Measurements from ENCODE around the gene TBC1D8.

Gene TBC1D8

GRCh38 chr2:101121174-101121573 is 30.0 kb downstream of the TBC1D8 start:
- H3K9me3 Mint-ChIP-seq: no peaks in the 10 kb centered on the region
- TF ChIP-seq CTCF (IDR thresholded peaks at IDR 0.05): no peak
- H3K27ac Mint-ChIP-seq: no peak overlapping the region
- DNase-seq: no peak
- H3K36me3 Mint-ChIP-seq (ENCODE audit: low read depth): peaks cover 9% of the 10 kb centered on the region
- H3K27me3 Mint-ChIP-seq (ENCODE audit: low read depth, poor library complexity): peaks cover 2% of the 10 kb centered on the region
- no peak overlapping the region for H3K4me3 Mint-ChIP-seq
- peaks cover 50% of the 10 kb centered on the region for H3K4me1 Mint-ChIP-seq

GRCh38 chr2:101120124-101120996 is 30.8 kb downstream of the TBC1D8 start:
- H3K27ac Mint-ChIP-seq: peak overlapping the region; percentile 19
- no peak for DNase-seq
- peaks cover 43% of the 10 kb centered on the region for H3K4me1 Mint-ChIP-seq
- peaks cover 9% of the 10 kb centered on the region for H3K36me3 Mint-ChIP-seq (ENCODE audit: low read depth)
- TF ChIP-seq CTCF (IDR thresholded peaks at IDR 0.05): no peak
- no peak overlapping the region for H3K4me3 Mint-ChIP-seq
- H3K27me3 Mint-ChIP-seq (ENCODE audit: low read depth, poor library complexity): peaks cover 2% of the 10 kb centered on the region
- H3K9me3 Mint-ChIP-seq: no peaks in the 10 kb centered on the region

DNA sequence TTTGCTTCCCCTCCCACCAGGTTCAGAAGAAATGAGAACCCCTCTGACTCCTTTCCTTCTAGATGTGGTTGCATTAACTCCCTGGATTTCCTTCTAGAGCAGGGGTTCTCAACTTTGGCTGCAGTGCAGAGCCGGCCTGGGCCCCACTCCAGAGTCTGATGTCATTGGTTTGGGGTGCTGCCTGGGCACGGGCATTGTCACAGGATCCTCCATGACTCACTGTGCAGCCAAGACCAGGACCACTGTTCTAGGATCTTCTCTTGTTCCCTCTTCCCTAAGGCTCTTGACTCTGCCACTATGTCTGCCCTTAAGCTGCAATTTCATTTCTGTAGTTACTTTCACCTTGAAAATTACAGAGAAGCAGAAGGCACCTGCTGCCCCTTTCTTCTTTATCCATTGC is 31.8 kb downstream of the TBC1D8 start:
- H3K4me1 Mint-ChIP-seq: peaks cover 42% of the 10 kb centered on the region
- H3K9me3 Mint-ChIP-seq: no peaks in the 10 kb centered on the region
- no peak overlapping the region for H3K27ac Mint-ChIP-seq
- no peak overlapping the region for H3K4me3 Mint-ChIP-seq
- peaks cover 9% of the 10 kb centered on the region for H3K36me3 Mint-ChIP-seq (ENCODE audit: low read depth)
- peaks cover 2% of the 10 kb centered on the region for H3K27me3 Mint-ChIP-seq (ENCODE audit: low read depth, poor library complexity)
- no peak for DNase-seq
- TF ChIP-seq CTCF (IDR thresholded peaks at IDR 0.05): no peak

DNA sequence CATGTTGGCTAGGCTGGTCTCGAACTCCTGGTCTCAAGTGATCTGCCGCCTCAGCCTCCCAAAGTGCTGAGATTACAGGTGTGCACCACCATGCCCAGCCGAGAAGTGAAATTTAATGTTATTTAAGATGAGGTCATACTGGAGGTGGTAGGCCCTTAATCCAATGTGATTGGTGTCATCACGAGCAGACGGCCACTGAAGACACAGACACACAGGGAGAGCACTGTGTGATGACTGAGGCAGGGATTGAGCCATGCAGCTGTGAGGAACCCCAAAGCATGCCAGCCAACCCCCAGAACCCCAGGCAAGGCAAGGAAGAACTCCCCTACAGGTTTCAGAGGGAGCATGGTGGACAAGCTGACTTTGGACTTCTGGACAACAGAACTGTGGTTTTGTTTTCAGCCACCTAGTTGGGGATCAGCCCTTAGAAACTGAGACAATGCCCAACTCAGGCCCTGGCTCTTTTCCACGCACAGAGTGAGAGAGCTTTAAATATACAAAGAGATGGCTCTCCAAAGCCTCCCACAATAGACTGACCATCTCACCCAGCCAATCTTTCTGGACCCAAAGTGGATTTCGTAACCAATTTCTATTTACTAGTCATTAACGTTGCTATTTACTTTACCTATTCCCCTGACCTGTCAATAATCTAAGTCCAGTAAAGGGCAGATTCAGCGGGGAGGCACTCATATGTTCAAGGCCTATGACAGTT is 34.2 kb downstream of the TBC1D8 start:
- Mint-ChIP-seq H3K27me3 (ENCODE audit: low read depth, poor library complexity) (peaks cover 2% of the 10 kb centered on the region), H3K36me3 (ENCODE audit: low read depth) (peaks cover 9% of the 10 kb centered on the region), H3K4me3 (no peak overlapping the region), H3K9me3 (no peaks in the 10 kb centered on the region), H3K27ac (no peak overlapping the region), H3K4me1 (peaks cover 48% of the 10 kb centered on the region)
- DNase-seq: no peak
- no peak for TF ChIP-seq CTCF (IDR thresholded peaks at IDR 0.05)

DNA sequence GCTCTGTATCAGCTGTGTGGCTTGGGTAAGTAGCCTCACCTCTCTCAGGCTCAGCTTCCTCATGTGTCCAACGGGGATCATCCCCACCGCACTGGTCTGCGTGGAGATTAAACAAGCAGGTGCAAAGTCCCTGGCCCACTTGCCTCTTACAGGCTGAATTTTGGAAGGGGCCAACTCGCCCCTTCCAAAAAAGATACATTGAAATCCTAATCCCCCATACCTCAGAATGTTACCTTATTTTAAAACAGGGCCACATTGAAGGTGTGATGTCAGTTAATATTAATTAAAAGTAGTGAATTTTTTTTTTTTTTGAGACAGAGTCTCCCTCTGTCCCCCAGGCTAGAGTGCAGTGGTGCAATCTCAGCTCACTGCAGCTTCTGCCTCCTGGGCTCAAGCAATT is 34.8 kb downstream of the TBC1D8 start:
- Mint-ChIP-seq H3K4me1 (peaks cover 52% of the 10 kb centered on the region), H3K27me3 (ENCODE audit: low read depth, poor library complexity) (peaks cover 3% of the 10 kb centered on the region)

More for the DNA sequence above, 34.8 kb downstream of the TBC1D8 start:
- no peak overlapping the region for H3K4me3 Mint-ChIP-seq
- H3K9me3 Mint-ChIP-seq: no peaks in the 10 kb centered on the region
- H3K27ac Mint-ChIP-seq: no peak overlapping the region
- DNase-seq: no peak
- no peak for TF ChIP-seq CTCF (IDR thresholded peaks at IDR 0.05)
- H3K36me3 Mint-ChIP-seq (ENCODE audit: low read depth): peaks cover 9% of the 10 kb centered on the region
